ENCODE measurements around the gene SELENOS.

Gene SELENOS

DNA sequence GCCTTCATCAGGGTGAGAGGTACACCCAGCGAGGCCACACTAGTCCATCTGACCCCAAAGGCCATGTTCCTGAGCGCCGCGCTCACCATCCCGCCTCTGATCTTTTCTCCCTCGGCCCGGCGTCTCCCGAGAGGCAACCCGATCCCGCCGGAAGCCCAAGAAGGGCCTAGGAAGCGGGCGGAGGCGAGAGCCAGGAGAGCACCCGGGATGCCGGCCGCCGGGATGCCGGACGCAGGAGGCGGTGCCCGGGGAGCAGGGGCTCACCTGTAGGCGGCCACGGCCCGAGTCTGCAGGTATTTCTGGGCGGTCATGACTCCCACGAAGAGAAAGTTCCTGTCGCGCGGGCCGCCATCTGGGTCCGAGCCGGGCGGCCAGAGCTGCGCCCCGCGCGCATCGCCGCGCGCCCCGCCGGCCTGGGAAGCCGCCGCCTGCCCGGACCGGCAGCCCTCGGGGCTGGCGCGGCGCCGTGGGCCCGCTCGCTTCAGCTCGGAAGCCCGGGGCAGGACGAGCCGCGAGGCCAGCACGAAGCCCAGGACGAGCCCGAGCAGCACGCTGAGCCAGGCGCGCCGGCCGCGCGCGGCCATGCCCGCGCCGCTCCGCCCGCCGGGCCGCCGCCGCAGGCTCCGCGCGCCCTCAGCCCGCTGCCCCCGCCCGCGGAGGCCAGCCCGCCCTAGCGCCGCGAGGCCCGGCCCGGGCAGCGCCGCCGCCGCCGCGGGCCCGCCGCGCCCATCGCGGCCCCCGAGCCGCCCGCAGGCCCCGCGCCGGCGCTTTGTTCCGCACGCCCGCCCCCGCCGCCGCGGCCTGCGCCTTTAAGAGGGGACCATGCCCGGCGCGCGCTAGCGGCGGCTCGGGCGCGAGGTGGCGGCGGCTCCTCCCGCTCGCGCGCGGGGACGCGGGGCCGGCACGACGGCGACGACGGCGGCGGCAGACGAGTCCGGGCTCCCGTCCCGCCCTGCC lies 26.1 kb downstream of the SELENOS start:
- DNase-seq (ENCODE audit: low read depth in 2 of 2) = peak in 1 of 2 donors; percentile 19

DNA sequence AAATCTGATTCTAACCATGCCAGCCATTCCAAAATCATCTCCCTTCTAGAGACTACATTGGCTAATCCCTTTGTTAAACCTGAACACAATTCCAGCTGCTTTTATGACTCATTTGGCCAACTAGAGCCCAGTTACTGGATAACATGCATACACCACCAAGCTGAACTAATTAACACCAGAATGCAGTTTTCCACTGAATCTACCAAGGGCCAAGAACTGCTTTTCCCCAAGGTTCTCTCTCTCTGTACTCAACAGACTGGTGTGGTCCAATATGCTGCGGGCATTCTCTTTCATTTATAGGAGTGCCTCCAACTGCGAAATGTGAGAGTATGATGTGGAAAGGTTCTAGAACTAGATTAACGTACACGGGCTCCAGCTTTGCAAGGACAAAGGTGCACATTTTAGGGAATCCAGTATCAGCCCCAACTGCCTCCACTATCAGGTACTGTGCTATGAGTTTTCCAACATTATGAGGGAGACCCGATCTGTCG lies 26.9 kb downstream of the SELENOS start:
- no peak for DNase-seq (ENCODE audit: low read depth in 2 of 2)

DNA sequence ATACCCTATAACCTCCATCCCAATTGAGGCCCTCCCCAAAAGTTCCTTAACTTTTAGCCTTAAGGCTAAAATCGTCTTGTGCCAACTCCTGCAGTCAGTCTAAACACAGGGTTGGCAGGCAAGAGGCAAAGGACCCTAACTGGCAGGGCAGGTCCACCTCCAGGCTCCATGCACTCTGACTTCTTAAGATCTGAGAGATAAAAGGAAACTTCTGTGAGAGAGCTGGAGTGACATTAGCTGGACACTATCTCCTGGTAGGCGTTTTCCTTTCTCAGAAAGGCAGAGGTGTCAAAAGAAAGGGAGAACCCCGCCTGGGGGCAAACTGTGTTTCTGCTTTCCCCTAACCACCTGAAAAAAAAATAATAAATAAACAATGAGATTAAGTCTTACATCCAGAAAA lies 29.0 kb downstream of the SELENOS start:
- DNase-seq (ENCODE audit: low read depth in 2 of 2) = no peak

DNA sequence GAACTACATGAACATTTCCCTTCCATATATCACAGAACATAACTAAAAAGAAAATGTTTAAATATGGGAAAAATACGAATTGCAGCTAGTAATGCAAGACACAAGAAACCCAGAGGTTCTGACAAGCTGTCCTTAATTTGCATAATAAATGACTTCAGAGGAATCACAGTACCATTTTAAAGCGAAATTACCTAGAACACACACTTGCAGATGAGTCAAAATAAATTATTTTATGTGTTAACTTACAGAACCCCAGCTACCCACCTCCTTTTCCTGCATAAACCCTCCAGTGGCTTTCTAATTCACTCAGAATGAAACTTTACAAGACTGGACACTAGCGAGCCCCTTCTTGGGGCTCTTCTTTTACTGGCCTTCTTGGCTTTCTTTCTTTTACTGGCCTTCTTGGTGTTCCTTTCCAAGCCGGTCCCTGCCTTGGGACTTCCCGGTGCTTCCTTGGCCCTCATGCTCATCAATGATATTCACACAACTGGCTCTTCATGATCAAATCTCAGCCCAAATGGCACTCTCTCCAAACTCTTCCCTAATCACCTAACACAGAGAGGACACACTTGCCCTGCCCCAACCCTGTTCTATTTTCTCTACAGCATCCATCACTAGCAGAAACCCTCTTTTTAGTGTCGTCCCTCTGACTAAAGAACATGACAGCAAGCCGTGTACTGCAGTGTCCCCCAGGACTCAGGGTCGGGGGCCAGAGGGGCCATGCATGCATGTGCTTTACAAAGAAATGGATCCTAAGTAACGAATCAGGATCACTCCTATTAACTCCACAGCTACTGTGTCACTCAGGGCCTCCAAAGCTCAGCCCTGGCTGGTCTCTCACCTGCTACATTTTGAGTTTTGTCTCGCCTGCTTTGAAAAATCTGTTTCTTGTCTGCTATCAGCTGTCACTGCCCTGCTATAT lies 30.2 kb downstream of the SELENOS start:
- DNase-seq (ENCODE audit: low read depth in 2 of 2) = no peak

DNA sequence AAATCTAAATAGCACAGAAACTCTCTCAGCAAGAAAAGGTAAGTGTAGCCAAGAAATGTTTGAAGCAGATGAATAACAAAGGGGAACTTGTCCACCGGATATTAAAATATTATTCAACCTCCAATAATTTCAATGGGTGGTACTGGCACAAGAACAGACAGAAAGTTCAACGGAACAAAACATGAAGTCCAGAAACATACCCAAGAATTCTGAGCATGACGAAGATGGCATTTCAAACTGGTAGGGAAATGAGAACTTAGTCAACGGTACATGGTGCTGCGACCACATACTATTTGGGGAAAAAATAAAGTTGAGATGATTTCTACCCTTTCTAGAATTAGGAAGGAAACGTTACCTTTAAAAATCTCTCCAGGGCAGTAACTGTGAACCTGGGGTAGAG lies 30.9 kb downstream of the SELENOS start:
- DNase-seq (ENCODE audit: low read depth in 2 of 2) = no peak

DNA sequence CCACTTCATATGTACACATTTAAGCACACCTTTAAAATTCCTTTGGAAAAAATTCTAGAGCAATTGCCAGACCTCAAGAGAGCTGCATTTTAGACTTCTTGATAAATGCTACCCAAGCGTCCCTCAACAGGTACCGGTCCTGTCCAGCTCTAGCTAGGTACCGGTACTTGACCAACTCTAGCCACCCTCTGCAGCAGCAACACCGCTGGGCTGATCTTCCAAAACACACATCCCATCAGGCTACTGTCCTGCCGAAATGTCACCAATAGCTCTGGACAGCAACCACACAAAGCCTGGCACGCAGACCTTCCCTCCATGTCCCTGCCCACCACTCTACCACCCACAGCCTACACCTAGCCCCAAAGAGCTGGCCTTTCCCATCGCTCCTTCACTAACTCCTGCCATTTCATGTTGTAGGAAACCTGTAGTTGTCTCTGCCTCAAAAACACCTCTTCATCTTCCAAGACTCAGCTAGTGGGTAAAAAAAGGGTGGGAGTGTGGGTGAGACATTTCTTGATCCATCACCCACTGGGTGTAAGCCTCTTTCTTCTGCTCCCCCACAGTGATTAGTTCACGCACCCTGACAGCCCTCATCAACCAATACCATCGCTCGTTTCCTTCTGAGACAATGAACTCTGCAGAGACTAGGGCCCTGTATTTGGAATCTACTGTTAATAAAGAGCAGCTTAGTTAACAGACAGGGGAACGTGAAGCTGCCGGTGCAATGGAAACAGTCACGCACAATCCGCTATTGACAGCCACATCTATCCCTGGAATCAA lies 32.2 kb downstream of the SELENOS start:
- no peak for DNase-seq (ENCODE audit: low read depth in 2 of 2)

DNA sequence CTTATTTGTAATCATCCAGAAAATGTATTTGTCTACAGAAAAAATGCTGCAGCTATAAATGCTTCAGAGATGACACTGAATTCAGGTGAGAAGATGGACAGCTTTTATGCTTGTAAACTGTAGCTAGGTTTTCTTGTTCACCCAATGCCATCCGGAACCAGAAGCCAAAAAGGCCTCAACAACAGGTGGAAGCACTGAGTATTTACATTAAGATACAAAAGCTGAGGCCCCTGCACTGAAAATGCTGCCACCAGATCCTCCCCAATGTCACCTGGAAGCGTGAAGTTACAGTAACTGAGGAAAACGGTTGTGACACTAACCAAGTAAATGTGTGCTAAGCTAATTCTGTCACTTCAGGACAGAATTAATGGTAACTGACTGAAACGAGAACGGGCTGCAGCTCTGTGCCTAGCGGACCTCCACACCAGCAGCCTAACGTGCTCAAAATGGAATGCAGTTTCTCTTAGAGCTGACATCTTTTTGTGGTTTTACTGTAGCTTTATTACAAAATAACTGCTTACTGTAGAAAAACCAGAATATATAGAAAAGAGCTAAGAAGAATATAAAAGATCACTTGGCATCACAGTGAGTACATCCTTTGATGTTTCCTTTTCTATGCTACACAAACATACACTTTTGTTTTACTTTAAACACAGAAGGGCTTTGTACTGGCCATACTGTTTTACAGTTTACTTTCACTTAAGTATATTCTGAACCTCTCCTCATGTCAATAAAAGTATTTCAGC lies 33.1 kb downstream of the SELENOS start:
- no peak for DNase-seq (ENCODE audit: low read depth in 2 of 2)

DNA sequence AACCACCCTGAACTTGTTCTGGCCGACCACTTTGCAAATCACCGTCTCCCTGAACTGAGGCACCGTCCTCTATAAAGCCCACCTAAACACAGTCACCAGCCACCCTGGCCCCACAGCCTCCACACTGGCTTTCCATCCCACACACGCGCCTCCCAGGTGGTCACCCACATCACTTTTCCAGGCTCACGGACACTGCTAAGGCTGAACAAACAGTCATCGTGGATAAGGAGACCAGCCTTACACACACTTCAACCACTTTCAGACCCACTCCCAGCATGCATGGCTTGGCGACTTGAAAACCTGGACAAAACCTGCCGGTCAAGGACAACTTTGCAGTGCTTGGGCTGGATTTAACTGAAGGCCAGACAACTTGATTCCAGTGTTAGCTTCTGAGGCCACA lies 33.9 kb downstream of the SELENOS start:
- no peak for DNase-seq (ENCODE audit: low read depth in 2 of 2)

DNA sequence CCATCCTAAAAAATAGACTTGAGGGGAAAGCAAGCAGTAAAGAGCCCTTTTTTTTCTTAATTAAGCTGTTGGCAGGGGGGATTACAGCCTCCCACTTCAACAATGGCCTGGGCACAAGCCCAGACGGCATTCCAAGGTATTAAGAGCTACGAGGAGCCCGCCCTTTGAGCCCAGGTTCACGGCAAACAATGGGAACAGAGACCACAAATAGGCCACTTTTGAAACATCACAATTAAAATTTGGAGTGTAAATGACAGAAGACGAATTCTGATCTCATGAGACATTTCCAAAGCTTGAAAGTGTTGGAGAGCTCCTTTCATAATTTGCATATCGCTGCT lies 34.3 kb downstream of the SELENOS start:
- DNase-seq (ENCODE audit: low read depth in 2 of 2) = no peak

DNA sequence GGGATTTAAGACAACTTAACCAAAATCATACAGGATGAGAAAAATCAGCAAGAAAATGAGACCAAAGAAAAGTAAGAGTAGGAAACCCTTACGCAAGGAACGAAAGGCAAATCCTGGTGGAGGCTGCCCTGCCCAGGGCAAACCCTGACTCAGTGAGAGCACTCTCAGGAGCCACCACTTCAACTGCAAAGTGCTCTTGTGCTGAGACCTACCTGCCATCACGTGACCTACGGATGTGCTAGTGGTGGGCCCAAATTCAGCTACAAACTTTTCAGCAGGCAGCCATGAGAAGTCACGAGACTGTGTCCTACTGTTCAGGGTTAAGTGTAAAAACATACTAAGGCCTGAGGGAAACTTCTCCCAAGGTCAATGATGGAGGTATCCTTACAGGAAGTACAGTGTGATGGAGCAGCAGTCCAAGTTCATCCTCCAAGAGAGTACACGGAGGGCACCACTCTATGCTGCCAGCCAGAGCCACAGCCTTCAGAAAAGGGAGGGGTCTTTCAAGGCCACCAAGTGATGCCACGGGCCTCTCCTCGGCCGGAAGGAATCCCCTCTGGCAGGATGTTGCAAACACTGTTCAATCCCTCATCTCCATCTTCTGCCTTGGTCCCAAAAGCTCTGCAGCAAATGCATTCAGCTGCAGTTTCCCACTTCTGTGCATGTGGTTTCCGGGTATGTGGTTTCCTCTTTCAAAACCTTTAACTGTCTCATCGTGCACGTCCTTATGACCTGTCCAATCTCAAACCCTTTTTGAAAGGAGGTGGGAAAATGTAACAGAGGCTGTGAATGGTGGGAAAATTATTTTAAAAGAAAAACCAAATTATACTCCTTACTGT lies 34.9 kb downstream of the SELENOS start:
- DNase-seq (ENCODE audit: low read depth in 2 of 2) = no peak

DNA sequence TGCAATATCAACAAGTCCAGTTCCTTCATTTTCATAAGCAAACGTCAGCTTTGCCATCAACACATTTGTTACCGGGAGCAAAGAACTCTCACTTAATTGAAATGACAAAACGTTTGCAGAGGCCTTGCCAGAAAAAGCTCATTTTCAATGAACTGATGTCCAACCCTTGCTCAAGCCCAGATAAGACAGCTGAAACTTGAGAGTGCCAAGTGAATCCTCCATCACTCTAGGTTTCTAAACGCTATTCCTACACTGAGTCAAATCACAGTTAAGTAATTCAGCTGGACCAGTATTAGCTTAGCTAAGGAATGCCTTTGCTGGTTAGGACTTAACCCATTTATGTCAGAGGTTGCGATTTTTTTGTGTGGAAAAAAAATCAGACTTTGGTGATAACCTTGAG lies 36.9 kb downstream of the SELENOS start:
- DNase-seq (ENCODE audit: low read depth in 2 of 2) = no peak

DNA sequence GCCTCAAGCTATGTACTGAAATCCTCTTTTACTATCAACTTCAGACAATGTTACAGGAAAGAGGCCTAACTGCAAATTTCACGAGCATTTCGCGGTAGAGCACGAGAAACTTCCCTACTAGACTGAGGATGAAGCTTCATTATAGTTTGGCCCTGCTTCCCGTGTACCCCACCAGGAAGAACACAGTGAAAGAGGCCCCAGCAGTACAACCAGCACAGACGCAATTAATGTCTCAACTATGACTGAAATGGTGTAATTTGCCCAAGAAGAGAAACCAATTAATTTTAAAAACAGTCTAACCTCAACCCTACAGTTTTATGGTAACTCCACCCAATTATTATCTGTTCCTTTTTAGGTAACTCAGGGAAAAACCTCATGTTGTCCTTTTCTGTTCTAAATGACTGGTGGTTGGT lies 37.6 kb downstream of the SELENOS start:
- no peak for DNase-seq (ENCODE audit: low read depth in 2 of 2)

DNA sequence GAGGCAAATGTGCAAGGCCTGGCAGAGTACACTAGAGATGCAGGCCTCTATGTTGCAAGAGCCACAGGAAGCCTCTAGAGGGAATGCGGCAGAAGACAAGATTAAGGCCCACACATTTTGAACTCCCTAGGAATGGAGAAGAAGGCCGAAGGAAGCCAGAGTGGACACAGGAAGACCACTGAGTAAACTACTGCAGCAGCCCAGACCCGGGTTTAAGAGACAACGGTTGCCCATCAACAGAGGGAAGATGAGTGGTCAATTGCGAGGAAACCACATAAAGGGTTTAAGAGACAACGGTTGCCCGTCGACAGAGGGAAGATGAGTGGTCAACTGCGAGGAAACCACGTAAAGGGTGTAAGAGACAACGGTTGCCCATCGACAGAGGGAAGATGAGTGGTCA lies 40.0 kb downstream of the SELENOS start:
- no peak for DNase-seq (ENCODE audit: low read depth in 2 of 2)

DNA sequence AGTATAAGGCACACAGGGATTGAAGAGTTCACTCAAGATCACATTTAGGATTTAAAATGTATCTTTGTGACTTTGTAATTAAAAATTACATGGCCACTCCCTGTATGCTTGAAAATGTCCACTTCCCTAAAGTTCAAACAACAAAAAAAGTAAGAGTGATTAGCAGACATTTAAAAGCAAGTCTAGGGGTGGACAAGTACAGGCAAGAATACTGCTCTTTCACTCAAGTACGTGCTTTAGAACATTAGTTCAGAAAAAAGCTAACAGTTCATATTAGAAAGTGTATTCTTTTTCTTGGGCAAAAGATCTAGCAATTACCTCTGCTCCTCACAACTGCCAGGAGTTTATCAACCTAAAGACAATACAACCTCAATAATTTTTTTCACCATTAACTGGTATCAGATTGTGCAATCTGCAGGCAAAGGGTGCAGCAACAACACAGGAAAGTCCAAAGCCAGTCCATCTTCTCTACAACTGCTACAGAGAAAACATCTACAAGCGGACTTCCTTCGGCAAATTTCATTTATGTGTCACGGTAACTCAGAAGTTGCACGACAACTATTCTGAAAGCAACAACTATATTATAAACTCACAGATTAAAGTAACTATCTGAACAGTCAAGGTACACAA lies 43.5 kb downstream of the SELENOS start:
- DNase-seq (ENCODE audit: low read depth in 2 of 2) = no peak

DNA sequence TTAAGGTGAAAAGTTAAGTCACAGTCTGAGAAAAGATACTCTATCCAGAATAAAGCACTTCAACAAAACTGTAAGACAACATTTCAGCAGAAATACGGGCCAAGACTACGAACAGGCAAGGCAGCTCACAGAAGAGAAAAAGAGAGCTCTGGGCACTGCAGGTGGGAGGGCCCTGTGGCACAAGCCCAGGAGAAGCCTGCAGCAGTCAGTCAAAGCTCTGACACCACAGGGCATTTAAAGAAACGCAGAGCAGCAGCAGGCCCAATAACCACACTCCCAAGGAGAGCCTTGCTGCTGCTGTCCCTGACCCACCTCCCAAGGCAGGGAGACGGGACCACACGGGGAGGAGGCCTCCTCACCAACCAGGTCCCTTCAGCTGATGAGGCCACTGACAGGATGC lies 44.6 kb downstream of the SELENOS start:
- DNase-seq (ENCODE audit: low read depth in 2 of 2) = no peak

DNA sequence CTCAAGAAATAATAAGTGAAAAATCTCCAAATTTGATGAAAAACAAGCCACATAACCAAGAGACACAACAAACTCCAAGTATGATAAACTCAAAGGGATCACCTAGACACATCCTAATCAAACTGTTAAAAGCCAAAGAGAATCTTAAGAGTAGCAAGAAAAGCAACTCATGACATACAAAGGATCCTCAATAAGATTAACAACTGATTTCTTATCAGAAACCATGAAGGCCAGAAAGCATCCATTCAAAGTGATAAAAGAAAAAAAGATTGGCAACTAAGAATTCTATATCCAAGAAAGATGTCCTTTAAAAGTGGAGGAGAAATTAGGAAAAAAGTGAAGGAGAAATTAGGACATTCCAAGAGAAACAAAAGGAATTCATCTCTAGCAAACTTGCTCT lies 49.0 kb downstream of the SELENOS start:
- no peak for DNase-seq (ENCODE audit: low read depth in 2 of 2)

DNA sequence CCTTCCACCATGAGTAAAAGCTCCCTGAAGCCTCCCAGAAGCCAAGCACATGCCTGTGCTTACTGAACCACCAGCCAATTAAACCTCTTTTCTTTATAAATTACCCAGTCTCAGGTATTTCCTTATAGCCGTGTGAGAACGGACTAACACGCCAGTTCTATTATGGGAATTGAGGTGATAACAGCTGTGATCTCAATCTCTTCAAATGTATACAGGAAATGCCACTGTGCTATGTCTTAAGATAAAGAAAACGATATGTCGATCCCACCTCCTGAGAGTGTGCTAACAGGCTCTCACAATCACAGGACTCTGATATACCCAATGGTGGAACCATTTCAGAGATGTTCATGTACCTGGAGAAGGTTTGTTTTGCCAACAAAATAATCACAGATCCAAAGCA lies 51.6 kb downstream of the SELENOS start:
- no peak for DNase-seq (ENCODE audit: low read depth in 2 of 2)
